ENCODE measurements around the gene TIRAP.

The TIRAP gene

GRCh38 chr11:126327281-126328000, 44.5 kb downstream of the TIRAP start:
- DNase-seq = no peak

GRCh38 chr11:126328001-126328390, 45.1 kb downstream of the TIRAP start:
- no peak for DNase-seq

GRCh38 chr11:126328444-126328843, 45.6 kb downstream of the TIRAP start:
- DNase-seq = no peak

GRCh38 chr11:126328938-126329643, 46.2 kb downstream of the TIRAP start:
- DNase-seq = no peak

GRCh38 chr11:126329644-126330211, 46.8 kb downstream of the TIRAP start:
- no peak for DNase-seq

GRCh38 chr11:126331286-126331685, 48.4 kb downstream of the TIRAP start:
- DNase-seq = no peak

GRCh38 chr11:126332221-126332711, 49.4 kb downstream of the TIRAP start:
- DNase-seq = no peak

- DNase-seq = no peak
These were observed 50.2 kb downstream of the TIRAP start for GRCh38 chr11:126333142-126333541.

GRCh38 chr11:126334659-126335462, 52.0 kb downstream of the TIRAP start:
- DNase-seq = no peak

GRCh38 chr11:126335463-126335760, 52.5 kb downstream of the TIRAP start:
- DNase-seq = no peak

- no peak for DNase-seq
These were observed 53.2 kb downstream of the TIRAP start for GRCh38 chr11:126336138-126336541.

GRCh38 chr11:126336671-126337101, 53.8 kb downstream of the TIRAP start:
- DNase-seq = no peak

- DNase-seq = no peak
These were observed 54.2 kb downstream of the TIRAP start for GRCh38 chr11:126337126-126337473.

- DNase-seq = no peak
These were observed 54.8 kb downstream of the TIRAP start for GRCh38 chr11:126337474-126338241.

- no peak for DNase-seq
These were observed 55.6 kb downstream of the TIRAP start for GRCh38 chr11:126338346-126339055.

- DNase-seq = no peak
These were observed 56.4 kb downstream of the TIRAP start for GRCh38 chr11:126339073-126339862.

- no peak for DNase-seq
These were observed 57.1 kb downstream of the TIRAP start for GRCh38 chr11:126339863-126340434.

GRCh38 chr11:126340960-126341606, 58.2 kb downstream of the TIRAP start:
- DNase-seq = no peak

GRCh38 chr11:126341760-126342161, 58.9 kb downstream of the TIRAP start:
- no peak for DNase-seq

- no peak for DNase-seq
These were observed 60.2 kb downstream of the TIRAP start for GRCh38 chr11:126343051-126343450.
